HG03066 (cell line): ENCODE results near the gene UBP1.
A peak's percentile ranks its signal among the peaks of the same experiment; 100 is the strongest.
"Not testable (repeated sequence)": the region's sequence is repeated elsewhere in the genome, so short reads cannot be mapped to it uniquely, and the experiment has no call there.

ENCODE experiments used
- ATAC-seq: cut with Tn5 transposase; IDR thresholded peaks from one replicate; pipeline ENCODE4 v1.9.1; 2021; ENCODE audit warnings: low read depth; ENCODE audit not compliant: unreplicated experiment

Gene UBP1, protein sequence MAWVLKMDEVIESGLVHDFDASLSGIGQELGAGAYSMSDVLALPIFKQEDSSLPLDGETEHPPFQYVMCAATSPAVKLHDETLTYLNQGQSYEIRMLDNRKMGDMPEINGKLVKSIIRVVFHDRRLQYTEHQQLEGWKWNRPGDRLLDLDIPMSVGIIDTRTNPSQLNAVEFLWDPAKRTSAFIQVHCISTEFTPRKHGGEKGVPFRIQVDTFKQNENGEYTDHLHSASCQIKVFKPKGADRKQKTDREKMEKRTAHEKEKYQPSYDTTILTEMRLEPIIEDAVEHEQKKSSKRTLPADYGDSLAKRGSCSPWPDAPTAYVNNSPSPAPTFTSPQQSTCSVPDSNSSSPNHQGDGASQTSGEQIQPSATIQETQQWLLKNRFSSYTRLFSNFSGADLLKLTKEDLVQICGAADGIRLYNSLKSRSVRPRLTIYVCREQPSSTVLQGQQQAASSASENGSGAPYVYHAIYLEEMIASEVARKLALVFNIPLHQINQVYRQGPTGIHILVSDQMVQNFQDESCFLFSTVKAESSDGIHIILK

DNA sequence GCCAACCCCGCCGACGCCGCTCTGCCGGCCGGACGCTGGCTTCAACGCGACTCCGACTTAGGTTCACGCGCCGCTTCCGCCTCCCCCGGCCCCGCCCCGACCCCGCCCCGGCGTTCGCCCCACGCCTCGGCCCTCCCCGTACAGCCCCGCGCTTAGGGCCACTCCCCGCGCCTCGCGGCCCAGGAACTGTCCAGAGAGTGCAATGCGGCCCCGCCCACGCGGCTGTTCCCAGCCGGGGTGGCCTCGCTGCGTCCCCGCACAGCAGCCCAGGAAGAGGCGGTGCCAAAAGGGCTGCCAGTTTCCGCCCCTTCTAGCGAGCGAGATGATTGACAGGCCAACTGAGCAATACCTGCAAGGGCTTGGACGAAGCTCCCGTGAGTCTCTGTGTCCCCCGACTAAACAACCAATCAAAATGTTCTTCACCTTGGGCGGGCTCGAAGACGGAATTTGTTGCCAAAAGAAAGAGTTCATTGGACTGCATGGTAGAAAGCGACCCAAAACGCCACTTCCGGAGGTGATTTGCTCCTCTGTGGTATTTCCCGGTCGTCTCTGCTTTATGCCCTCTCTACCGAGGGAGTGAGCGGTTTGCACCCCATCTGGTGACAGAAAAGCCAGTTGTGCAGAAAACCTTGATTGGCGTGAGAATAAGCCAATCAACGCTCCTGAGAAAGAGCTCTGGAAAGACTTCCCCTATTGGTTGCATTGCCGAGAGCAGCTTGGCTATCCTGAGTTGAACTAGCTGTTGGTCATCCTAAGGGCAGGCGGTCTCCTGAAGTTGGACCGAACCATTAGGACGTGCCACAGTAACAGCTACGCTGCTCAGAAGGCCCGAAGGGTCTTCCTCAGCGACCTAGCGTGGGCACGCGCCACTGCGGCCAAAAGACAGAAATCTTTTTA is at the start of gene UBP1:
TSS of gene UBP1 (minus strand) at position 78 of the 897 bp plus-strand sequence. CDS start 557 bp downstream, outside the sequence.
- ATAC-seq: peak; percentile 82

DNA sequence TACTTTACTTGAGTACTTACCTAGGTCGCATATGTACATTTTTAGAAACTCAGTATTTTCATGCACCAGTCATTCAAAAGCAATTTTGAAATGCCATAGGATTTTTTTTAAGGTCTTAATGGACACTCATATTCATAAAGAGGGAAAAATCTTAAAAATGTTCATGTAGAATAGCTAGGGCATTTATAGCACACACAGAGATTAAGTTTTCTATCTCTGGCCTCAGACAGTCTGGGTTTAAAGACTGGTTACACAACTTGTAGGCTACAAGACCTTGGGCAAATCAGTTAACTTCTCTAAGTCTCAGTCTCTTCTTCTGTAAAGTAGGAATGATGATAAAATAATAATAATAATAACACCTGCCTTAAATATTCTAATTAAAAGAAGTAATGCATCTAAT is 48.5 kb upstream of the UBP1 start:
- ATAC-seq: no peak

DNA sequence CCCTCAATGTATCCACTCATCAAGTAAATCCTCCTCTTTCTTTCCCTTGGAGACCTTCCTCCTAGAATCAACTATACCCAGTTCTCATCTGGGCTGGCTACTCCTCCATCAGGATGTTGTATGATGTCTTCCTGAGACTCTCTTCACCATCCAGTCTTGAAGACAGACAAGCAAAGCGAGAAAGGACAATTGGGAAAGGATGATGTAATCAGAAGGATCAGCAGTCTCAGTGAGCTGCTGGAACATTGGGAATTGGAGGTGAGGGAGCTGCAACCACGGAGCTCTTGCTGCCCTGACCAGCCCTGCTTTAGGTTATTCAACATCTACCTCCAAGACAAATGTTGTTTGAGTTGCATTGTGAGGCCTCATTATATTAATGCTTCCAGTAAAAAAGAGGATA is 48.0 kb upstream of the UBP1 start:
- ATAC-seq: no peak

DNA sequence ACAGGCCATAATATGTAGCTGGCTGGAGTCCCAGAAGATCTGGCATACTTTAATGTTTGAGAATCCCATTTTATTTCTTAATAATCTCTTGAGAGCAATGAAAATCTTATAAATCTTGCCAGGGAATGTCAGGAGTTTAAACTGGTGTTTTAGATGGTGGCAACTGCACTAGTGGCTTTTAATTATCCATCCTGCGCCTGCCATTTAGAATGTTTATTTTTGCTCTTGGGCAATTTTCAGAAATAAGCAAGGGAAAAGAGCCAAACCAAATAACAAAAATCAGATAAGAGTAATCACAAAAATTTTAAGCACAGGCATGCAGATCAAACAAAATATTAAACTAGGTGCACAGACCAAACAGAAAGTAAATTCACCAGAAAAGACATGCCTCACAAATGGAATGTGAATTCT is 41.9 kb upstream of the UBP1 start:
- ATAC-seq: no peak

DNA sequence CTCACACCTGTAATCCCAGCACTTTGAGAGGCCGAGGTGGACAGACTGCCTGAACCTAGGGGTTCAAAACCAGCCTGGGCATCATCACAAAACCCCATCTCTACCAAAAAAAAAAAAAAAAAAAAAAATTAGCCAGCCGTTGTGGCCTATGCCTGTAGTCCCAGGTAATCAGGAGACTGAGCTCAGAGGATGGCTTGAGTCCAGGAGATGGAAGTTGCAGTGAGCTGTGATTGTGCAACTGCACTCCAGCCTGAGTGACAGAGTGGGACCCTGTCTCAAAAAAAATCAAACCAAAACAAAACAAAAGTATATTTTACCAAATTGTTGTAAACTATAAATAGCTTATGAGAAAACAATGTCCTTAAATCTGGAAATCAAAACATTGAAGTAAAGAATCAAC is 34.7 kb upstream of the UBP1 start:
- no peak for ATAC-seq

DNA sequence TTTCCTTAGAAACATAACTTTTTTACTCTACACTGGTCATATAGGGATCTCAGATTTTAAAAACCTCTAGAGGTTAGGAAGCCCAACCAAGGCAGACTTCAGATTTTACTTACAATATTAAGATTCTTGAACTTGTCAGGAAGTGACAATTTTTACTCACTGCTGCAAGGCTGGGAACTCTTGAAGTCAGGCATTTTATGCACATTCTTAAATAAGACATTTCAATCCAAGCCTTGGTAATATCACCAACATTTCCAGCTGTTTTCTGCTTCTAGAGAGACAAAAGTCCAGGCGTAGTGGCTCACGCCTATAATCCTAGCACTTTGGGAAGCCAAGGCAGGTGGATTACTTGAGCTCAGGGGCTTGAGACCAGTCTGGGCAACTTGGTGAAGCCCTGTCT is 33.6 kb upstream of the UBP1 start:
- ATAC-seq: no peak

DNA sequence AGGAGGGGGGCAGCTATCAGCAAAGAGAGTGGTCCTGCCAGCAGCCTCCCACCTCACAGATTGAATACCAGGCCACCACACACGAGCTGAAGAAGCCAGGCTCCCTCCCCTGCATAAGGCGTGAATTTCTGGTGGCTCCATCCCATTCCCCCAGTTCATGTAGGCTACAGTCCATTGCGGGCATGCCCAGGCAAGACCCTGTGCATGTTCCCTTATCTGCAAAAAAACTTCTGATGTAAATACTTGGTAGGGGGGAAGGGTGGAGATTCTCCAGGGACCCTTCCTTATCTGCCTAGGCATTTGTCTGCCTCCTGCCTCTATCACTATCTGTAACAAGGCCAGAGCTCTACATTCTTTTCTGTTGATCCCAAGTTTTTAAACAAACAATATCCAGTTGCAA is 27.6 kb upstream of the UBP1 start:
- no peak for ATAC-seq

DNA sequence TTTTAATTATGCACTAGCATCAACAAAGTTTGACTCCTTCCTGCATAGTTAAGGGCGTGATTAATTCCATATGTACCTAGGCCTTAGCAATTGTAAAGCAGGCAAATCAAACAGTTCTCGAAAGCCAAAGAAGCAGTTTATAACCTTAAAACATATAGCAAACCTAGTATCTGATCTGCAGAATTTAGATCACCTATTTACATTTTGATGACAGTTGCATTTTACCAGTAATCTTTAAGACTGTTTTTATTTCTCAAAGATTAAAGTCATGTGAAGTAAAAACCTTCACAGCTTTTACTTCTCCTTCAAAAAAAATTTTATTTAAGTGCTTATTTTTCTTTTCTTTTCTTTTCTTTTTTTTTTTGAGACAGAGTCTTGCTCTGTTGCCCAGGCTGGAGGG is 20.9 kb upstream of the UBP1 start:
- ATAC-seq: no peak

DNA sequence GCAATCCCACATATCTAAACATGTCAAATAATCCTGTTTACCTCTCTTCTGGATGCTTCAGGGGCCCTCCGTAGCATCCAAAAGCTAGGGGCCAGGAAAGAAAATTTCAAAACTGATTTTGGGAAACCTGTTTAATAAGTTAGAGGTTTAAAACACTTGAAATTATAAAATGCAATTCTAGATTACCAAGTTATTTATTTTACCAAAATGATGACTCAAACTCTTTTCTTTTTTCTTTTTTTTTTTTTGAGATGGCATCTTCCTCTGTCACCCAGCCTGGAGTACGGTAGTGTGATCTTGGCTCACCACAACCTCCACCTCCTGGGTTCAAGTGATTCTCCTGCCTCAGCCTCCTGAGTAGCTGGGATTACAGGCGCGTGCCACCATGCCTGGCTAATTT is 19.4 kb upstream of the UBP1 start:
- not testable (repeated sequence) for ATAC-seq

DNA sequence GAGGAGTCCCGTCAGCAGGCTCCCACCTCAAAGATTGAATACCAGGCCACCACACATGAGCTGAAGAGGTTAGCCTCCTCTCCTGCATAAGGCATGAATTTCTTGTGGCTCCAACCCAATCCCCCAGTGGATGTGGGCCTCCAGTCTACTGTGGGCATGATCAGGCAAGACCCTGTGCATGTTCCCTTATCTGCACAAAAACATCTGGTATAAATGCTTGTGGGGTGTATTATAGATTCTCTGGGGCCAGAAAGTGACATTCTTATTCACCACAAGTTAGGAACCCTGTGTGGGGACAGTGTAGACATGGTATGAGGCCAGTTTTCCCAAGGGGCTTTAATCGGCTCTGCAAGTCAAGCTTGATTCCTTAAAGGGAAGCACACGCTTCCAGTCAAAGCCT is 18.2 kb upstream of the UBP1 start:
- no peak for ATAC-seq

DNA sequence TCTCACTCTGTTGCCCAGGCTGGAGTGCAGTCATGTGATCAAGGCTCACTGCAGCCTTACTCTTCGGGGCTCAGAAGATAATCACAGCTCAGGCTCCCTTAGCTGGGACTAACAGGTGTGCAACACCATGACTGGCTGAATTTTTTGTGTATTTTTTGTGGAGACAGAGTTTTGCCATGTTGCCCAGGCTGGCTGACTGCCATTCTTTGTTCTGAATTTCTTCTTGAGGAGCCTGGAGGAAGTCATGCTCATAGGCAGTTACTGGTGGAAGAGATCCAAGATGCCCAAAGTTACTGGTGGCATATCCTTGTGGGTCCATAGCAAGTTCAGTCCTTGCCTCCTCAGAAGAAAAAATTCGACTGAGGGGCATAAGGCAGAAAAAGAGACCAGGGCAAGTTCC is 16.6 kb upstream of the UBP1 start:
- ATAC-seq: no peak

DNA sequence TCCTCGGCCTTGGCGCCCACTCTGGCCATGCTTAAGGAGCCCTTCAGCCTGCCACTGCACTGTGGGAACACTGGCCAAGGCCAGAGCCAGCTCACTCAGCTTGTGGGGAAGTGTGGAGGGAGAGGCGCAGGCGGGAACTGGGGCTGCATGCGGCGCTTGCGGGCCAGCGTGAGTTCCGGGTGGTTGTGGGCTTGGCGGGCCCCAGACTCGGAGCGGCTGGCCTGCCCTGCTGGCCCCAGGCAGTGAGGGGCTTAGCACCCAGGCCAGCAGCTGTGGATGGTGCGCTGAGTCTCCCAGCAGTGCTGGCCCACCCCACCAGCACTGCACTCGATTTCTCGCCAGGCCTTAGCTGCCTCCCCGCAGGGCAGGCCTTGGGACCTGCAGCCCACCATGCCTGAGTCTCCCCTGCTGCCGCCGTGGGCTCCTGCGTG is 13.1 kb upstream of the UBP1 start:
- ATAC-seq: no peak

DNA sequence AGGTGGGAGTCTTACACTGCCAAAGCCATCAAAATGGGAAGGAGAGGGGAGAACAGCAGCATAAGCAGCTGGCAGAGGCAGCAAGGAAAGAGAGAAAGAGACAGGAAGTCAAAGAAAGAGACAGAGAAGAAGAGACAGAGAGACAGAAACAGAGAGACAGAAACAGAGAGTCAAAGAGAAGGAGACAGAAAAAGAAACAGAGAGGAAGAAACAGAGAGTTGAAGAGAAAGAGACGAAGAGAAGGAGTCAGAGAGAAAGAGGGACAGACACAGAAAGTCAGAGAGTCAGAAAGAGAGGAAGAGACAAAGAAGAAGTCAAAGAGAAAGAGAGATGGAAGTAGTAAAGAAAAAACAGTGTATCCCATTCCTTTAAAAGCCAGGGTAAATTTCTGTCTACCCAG is 11.8 kb upstream of the UBP1 start:
- not testable (repeated sequence) for ATAC-seq

DNA sequence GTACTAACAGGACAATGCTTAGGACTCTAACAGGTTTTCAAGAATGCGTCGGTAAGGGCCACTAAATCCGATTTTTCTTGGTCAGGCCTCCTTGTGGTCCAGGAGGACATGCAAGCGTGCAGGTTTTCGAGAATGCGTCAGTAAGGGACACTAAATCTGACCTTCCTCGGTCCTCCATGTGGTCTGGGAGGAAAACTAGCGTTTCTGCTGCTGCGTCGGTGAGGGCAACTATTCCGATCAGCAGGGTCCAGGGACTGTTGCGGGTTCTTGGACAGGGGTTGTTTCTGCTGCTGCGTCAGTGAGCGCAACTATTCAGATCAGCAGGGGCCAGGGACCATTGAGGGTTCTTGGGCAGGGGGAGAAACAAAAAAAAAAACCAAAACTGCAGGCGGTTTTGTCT is 7.8 kb upstream of the UBP1 start:
- ATAC-seq: no peak

DNA sequence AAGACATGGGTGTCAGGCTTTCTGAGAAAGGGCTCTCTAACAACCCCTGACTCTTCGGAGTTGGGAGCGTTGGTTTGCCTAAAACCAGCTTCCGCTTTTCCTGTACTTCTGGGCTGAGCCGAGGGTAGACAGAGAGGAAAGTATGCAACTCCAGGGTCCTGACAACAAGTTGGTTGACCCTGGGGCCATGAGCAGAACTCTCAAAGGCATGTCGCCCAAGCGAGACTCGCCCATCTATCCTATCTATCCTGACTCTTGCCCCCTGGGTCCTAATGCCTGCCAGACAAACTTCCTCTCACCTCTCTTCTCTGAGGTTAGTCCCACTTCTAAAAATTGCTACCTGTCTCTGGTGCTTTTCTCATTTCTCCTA is 7.0 kb upstream of the UBP1 start:
- ATAC-seq: not testable (repeated sequence)

DNA sequence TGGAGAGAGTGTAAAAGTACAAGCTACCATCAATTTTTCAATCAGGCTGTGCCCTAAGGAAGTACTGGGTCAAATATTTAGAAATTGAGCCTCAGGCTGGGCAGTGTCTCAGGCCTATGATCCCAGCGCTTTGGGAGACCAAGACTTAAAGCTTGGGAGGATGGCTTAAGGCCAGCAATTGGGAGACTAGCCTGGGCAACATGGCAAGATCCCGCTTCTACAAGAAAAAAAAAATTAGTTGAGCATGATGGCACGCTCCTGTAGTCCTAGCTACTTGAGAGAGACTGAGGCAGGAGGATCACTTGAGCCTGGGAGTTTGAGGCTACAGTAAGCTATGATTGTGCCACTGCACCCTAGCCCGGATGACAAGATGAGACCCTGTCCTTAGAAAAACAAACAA is 2.0 kb upstream of the UBP1 start:
- ATAC-seq: no peak

DNA sequence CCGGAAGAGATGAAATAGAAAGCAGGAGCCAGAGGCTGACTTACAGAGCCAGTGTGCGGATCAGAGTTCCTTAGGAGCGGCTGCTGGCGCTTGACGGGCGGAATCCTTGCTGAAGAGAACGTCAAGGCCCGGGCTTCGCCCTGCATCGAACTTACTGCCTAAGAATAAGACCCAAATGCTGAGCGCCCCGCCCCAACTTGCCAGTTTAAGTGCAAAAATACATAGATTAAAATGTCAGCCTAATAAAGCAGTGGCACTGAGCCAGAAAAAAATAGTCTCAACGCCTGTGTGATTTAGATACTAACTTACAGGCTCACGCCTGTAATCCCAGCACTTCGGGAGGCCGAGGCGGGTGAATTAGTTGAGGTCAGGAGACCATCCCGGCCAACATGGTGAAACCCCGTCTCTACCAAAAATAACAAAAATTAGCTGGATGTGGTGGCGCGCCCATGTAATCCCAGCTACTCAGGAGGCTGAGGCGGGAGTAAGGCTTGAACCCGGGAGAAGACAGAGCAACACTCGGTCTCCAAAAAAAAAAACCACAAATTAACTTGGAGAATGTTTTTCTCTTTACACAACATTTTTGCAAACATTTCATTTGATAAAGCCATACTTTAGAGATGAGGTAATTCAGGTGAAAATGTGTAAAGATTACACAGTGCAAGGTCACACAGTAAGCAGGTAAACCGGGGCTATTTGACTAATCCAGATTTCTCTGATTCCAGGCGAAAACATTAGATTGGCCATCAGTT is 1.2 kb upstream of the UBP1 start:
- peak; percentile 2 for ATAC-seq

DNA sequence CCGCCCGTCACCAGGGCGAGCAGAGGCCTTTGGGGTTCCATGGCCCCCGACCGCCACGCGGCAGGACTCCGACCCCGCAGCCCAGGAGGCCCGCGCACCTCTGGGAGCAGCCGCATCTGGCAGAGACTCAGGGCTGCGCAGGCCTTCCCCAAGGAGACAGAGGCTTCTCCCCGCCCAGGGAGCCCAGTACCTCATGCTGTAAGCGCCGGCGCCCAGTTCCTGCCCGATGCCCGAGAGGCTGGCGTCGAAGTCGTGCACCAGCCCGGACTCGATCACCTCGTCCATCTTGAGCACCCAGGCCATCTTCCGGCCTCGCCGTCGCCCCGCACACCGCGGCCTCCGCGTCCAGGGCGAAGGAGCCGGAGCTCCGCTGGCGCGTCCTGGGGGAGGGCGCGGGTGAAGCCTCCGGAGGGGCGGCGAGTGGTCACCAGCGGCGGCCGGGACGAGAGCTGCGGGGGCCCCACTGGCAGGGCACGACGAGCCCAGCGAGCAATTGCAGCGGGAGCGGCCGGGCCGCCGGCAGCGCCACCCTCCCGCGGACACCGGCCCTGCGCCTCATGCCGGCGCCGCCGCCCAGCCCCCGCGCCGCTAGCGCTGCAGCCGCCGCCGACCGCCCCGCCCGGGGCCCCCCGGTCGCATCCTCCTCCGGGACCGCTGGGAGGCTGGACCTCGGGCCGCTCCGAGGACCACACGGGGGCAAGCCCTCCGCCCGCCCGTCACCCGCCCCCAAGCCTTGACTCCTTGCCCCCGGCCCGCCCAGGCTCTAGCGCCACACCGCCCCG is 468 bp downstream of the UBP1 start:
- ATAC-seq: peak; percentile 23

DNA sequence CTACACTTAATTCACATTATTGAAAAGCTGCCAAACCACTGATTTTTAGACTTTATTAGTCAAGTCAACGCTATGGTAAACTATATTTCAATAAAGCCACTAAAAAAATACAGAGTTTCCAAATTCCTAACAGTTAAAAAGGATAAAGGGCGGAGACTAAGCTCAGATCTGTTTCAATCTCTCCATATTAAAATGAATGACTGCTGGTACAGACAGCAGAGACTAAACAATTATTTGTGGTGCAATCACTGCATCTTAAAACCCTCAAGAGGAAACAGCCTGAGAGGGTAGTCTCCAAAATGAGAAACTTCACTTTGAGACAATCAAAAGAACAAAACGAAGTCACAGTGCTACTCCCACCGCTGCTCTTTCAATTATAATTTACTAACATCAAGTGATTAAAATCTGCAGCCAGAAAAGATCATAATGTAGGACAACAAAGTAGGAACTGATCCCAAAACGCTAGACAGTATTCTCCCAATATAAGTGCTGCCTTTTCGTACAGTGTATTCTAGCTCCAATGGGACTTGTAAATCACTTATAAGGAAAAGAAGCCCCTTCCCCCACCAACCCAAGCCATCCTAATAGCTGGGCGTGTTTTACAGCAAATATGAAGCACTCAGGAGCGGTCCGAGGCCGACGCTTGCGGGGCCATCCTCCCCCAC is 1.2 kb downstream of the UBP1 start:
- no peak for ATAC-seq
